ENCODE data around the gene GRIN2B.

The GRIN2B gene

GRCh38 chr12:13981296-13981962 is at the start of gene GRIN2B:
Gene GRIN2B (minus strand): TSS chr12:13981602. CDS start chr12:13866208, 115,394 bp downstream.
- DNase-seq: peak; percentile 17 to 22

- no peak for DNase-seq
Measured at GRCh38 chr12:14026537-14026936, 45.1 kb upstream of the GRIN2B start.

- DNase-seq: no peak
Measured at GRCh38 chr12:14024591-14024990, 43.2 kb upstream of the GRIN2B start.

GRCh38 chr12:14018080-14018479 is 36.7 kb upstream of the GRIN2B start:
- DNase-seq: no peak

GRCh38 chr12:14010989-14011388 is 29.6 kb upstream of the GRIN2B start:
- no peak for DNase-seq

- DNase-seq: no peak
Measured at GRCh38 chr12:14007639-14008038, 26.2 kb upstream of the GRIN2B start.

- no peak for DNase-seq
Measured at GRCh38 chr12:13992585-13992984, 11.2 kb upstream of the GRIN2B start.

GRCh38 chr12:13992106-13992505 is 10.7 kb upstream of the GRIN2B start:
- DNase-seq: no peak

- no peak for DNase-seq
Measured at GRCh38 chr12:13986031-13986430, 4.6 kb upstream of the GRIN2B start.

GRCh38 chr12:13981990-13982389 is 588 bp upstream of the GRIN2B start:
- peak; percentile 25 to 27 for DNase-seq

- peak in 1 of 2 experiments; percentile 5 for DNase-seq
Measured at GRCh38 chr12:13980538-13981295, 685 bp downstream of the GRIN2B start.

GRCh38 chr12:13979772-13980378 is 1.5 kb downstream of the GRIN2B start:
- no peak for DNase-seq

- DNase-seq: no peak
Measured at GRCh38 chr12:13978876-13979275, 2.5 kb downstream of the GRIN2B start.

- no peak for DNase-seq
Measured at GRCh38 chr12:13976880-13977279, 4.5 kb downstream of the GRIN2B start.

- DNase-seq: no peak
Measured at GRCh38 chr12:13976028-13976584, 5.3 kb downstream of the GRIN2B start.

GRCh38 chr12:13973996-13974395 is 7.4 kb downstream of the GRIN2B start:
- DNase-seq: no peak

GRCh38 chr12:13970803-13971202 is 10.6 kb downstream of the GRIN2B start:
- DNase-seq: no peak

- no peak for DNase-seq
Measured at GRCh38 chr12:13968281-13968680, 13.1 kb downstream of the GRIN2B start.

- no peak for DNase-seq
Measured at GRCh38 chr12:13964666-13965065, 16.7 kb downstream of the GRIN2B start.

GRCh38 chr12:13962699-13963098 is 18.7 kb downstream of the GRIN2B start:
- DNase-seq: no peak

GRCh38 chr12:13961971-13962370 is 19.4 kb downstream of the GRIN2B start:
- DNase-seq: no peak

- DNase-seq: no peak
Measured at GRCh38 chr12:13959131-13959723, 22.2 kb downstream of the GRIN2B start.

- no peak for DNase-seq
Measured at GRCh38 chr12:13957576-13957975, 23.8 kb downstream of the GRIN2B start.

Data from NCI-H2081 (cell line).